ENCODE data around the gene SYNGR4.

- TF ChIP-seq, protein P1, sequence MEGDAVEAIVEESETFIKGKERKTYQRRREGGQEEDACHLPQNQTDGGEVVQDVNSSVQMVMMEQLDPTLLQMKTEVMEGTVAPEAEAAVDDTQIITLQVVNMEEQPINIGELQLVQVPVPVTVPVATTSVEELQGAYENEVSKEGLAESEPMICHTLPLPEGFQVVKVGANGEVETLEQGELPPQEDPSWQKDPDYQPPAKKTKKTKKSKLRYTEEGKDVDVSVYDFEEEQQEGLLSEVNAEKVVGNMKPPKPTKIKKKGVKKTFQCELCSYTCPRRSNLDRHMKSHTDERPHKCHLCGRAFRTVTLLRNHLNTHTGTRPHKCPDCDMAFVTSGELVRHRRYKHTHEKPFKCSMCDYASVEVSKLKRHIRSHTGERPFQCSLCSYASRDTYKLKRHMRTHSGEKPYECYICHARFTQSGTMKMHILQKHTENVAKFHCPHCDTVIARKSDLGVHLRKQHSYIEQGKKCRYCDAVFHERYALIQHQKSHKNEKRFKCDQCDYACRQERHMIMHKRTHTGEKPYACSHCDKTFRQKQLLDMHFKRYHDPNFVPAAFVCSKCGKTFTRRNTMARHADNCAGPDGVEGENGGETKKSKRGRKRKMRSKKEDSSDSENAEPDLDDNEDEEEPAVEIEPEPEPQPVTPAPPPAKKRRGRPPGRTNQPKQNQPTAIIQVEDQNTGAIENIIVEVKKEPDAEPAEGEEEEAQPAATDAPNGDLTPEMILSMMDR (IDR thresholded peaks at IDR 0.05), result no peak
- no peak for TF ChIP-seq POLR2A (IDR thresholded peaks at IDR 0.05)
Measured at GRCh38 chr19:48367855-48368254, 3.7 kb downstream of the SYNGR4 start.

Data from uterus (tissue), 2 donors.